Lower leg skin (tissue), 3 donors: ENCODE data around the gene GDPD5.

Source experiments
- CTCF ChIP-seq, 3 donors: fragments of 450-650 bp; IDR thresholded peaks; one replicate each; pipeline ENCODE4 v1.5.1; 2016; ENCODE audit warnings: antibody characterized with exemption in 3 of 3, mild to moderate bottlenecking in 3 of 3, moderate library complexity in 2 of 3
- POLR2A ChIP-seq, 2 donors: fragments of 450-650 bp; IDR thresholded peaks; one replicate each; pipeline ENCODE4 v1.6.1; 2016 to 2017; ENCODE audit warnings: antibody characterized with exemption in 2 of 2, mild to moderate bottlenecking in 1 of 2, moderate library complexity in 1 of 2

DNA sequence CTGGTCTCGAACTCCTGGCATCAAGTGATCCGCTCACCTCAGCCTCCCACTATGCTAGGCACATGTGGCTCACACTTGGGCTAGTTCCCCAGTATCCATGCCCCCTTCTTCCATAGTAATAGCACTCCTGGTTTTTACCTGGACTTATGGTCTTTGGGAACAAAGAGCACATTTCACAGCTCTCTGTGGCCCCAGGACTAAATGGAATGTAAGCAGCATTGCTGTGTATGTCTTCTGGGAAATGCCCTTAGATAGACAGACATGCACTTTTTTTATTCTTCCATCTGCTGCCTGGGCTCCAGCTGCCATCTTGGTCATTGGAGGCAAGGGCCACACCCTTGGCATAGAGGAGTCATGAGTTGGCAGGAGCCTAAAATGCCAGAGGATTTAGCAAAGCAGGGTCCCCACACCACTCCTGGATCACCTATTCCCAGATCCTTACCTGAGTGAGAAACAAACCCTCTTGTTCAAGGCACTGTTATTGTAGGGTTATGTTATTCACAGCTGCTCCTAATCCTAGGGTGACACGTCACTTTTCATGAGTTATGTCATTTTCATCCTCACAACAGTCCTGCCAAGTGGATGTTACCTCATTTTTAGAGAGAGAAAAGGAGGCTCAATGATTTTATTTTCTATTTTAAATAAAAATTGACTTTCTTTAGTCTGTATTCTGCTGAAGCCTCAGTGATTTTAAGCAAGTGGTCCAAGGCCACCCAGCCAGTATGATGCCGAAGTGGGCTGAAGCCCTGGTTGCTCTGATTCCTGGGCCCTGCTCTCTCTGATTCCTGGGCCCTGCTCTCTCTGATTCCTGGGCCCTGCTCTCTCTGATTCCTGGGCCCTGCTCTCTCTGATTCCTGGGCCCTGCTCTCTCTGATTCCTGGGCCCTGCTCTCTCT, 15.7 kb upstream of the GDPD5 start:
- no peak for TF ChIP-seq POLR2A (IDR thresholded peaks at IDR 0.05)
- no peak for TF ChIP-seq CTCF (IDR thresholded peaks at IDR 0.05)
